ENCODE results near the gene GRIK5. TPM values are rescaled to one million over a fixed set of nuclear protein-coding genes. Genes with fewer than 3 reads are reported as not detected.
A peak's percentile ranks its signal among the peaks of the same experiment; 100 is the strongest.

The GRIK5 gene
- total RNA-seq, 1 donor from 2014 or later: 3.8 TPM

DNA sequence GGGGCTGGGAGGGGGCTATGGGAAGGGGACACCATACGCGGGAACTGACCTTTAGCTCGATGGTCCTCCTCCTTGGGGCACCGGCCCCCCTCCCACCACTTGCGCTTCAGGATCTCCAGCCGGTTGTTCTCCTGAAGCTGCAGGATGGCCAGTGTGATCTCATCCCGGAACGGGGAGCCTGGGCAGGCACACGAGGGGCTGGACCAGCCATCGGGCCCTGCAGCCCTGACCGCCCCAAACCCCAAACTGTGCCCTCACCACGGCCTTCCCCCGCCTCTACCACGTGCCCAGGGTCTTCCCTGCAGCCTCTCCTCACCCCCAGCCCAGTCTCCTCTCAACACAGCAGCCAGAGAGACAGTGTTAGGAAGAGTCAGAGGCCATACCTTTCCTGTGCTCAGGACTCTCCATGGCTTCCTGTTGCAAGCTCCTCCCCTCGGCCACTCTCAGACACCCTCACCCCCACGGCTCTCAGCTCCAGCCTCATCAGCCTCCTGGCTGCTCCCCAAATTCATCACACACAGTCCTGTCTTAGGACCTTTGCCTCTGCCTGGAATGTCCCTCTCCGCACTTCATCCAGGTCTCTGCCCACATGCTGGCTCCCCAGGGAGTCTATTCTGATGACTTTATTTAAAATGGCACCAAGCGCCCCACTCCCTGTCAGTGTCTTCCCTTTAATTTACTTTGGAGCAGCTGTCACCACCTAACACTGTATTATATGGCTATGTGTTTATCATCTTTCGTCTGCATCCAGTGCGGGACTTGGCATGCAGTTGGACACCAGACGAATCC, 66.3 kb downstream of the GRIK5 start:
- Mint-ChIP-seq H3K9me3 (no peaks in the 10 kb centered on the region), H3K27ac (ENCODE audit: unreplicated experiment) (no peak overlapping the region), H3K4me1 (peaks cover 5% of the 10 kb centered on the region), H3K4me3 (no peak overlapping the region), H3K36me3 (ENCODE audit: low read depth) (no peaks in the 10 kb centered on the region), H3K27me3 (ENCODE audit: low read depth) (peaks cover 55% of the 10 kb centered on the region)
- TF ChIP-seq, protein P1, sequence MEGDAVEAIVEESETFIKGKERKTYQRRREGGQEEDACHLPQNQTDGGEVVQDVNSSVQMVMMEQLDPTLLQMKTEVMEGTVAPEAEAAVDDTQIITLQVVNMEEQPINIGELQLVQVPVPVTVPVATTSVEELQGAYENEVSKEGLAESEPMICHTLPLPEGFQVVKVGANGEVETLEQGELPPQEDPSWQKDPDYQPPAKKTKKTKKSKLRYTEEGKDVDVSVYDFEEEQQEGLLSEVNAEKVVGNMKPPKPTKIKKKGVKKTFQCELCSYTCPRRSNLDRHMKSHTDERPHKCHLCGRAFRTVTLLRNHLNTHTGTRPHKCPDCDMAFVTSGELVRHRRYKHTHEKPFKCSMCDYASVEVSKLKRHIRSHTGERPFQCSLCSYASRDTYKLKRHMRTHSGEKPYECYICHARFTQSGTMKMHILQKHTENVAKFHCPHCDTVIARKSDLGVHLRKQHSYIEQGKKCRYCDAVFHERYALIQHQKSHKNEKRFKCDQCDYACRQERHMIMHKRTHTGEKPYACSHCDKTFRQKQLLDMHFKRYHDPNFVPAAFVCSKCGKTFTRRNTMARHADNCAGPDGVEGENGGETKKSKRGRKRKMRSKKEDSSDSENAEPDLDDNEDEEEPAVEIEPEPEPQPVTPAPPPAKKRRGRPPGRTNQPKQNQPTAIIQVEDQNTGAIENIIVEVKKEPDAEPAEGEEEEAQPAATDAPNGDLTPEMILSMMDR (conservative IDR thresholded peaks at IDR 0.05): no peak
- no peak for DNase-seq (ENCODE audit: low read depth, low spot score)

DNA sequence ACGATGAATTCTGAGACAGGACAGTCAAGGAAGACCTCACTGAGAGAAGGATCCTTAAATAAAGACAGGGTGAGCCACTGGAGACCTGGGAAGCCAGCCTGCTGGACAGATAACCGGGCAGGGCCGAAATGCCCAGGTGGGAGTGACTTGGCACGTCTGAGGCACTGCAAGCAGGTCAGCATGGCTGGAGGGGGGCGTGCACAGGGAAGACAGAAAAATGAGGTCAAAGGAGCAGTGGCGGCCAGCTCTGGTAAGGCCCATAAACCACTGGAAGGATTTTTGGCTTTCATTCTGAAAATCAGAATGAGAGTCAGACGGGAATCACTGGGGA, 70.2 kb downstream of the GRIK5 start:
- no peak for DNase-seq (ENCODE audit: low read depth, low spot score)
- Mint-ChIP-seq H3K36me3 (ENCODE audit: low read depth) (no peaks in the 10 kb centered on the region), H3K4me1 (peaks cover 32% of the 10 kb centered on the region), H3K9me3 (no peaks in the 10 kb centered on the region), H3K27me3 (ENCODE audit: low read depth) (peaks cover 85% of the 10 kb centered on the region), H3K4me3 (no peak overlapping the region), H3K27ac (ENCODE audit: unreplicated experiment) (no peak overlapping the region)
- TF ChIP-seq, protein P1 (conservative IDR thresholded peaks at IDR 0.05): no peak

DNA sequence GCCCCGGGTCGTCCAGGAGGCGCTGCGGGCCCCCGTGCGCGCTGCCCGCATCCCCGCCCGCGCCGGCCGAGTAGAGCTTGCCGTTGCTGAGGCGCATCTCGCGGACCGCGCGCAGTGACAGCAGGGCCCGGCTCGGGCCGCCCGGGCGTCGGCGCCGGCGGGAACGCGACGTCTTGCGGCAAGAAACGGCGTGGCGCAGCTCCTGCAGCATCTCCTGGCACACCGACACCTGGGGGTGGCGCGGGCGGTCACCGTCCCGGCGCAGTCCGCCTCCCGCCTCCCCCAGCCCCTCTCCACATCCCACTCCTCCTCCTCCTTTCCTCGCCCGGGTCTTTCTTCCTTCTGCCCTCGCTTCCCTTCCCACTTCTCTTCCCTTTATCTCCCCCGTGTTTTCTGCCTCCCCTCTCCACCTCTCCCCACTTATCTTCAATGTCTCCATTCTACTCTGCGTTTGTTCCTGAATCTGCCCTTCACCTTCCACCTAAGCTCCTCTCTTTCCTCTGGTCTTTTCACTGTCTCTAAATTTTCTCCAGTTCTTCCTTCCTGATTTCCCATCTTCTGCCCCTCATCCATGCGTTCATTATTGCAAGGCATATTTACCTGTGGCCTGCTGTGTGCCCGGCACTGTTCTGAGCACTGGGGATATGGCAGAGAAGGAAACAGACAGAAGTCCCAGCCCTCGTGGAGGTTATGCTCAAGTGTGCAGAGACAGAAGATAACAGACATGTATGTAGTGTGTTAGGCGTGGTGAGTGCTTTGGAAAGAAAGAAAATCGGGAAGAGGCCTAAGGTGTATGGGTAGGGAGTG, 70.7 kb downstream of the GRIK5 start:
- Mint-ChIP-seq H3K27ac (ENCODE audit: unreplicated experiment) (no peak overlapping the region), H3K27me3 (ENCODE audit: low read depth) (peaks cover 87% of the 10 kb centered on the region), H3K4me1 (peaks cover 35% of the 10 kb centered on the region), H3K36me3 (ENCODE audit: low read depth) (no peaks in the 10 kb centered on the region), H3K9me3 (no peaks in the 10 kb centered on the region), H3K4me3 (peak overlapping the region; percentile 19)
- DNase-seq (ENCODE audit: low read depth, low spot score): no peak
- TF ChIP-seq, protein P1 (conservative IDR thresholded peaks at IDR 0.05): no peak

DNA sequence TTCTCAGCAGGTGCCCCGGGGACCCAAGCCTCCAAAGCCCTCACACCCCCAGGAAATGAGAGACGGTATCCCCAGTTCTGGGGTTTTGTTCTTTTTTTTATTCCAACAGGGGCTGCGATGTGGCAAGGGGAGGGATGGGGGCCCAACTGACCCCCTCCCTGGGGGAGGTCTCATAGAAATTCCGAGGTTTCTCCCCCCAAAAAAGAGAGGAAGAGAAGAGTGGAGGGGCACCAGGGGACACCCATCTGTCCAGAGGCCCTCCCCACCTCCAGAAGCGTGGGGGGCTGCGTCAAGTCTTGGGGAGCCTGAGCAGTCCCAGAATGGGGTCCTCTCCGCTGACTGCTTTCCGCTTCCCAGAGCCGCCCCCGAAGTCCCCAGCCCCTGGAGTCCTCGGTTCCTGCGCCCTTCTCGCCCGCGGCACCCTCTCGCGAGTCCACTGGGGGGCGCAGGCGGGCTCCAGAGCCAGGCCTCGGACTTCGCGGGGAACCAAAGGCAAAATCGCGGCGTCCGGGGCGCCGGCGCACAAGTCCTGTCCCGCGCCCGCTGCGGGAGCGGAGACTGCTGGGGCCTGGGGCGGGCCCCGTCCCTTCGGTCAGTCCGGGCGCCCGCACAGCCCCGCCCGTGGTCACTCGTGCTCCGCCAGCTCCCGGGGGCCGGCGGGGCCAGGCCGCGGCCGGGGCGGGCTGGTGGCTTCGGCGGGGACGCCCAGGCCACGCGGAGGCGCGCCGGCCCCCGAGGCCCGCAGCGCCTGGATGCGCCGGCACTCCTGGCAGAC, 71.6 kb downstream of the GRIK5 start:
- DNase-seq (ENCODE audit: low read depth, low spot score): peak; percentile 72
- Mint-ChIP-seq H3K27me3 (ENCODE audit: low read depth) (peaks cover 82% of the 10 kb centered on the region), H3K27ac (ENCODE audit: unreplicated experiment) (no peak overlapping the region), H3K4me1 (peaks cover 38% of the 10 kb centered on the region), H3K36me3 (ENCODE audit: low read depth) (no peaks in the 10 kb centered on the region), H3K4me3 (no peak overlapping the region), H3K9me3 (no peaks in the 10 kb centered on the region)
- TF ChIP-seq, protein P1 (conservative IDR thresholded peaks at IDR 0.05): peak; percentile 71

DNA sequence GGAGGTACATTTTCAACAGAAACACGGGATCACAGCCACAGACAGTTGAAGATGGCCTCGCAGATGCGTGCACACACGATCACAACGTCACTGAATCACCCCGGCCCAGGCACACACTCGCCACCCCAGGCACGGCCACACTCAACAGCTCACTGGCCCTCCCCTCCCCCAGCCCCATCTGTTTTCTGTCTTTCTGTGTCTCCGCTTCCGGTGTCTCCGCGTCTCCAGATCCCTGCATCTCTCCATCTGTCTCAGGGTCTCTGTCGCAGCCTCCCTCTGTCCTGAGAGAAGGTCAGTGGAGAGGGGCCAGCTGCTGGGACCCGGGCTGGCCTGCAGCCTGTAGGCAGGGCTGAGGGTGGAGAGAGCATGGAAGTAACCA, 72.2 kb downstream of the GRIK5 start:
- Mint-ChIP-seq H3K4me1 (peaks cover 41% of the 10 kb centered on the region), H3K9me3 (no peaks in the 10 kb centered on the region), H3K27me3 (ENCODE audit: low read depth) (peaks cover 84% of the 10 kb centered on the region), H3K4me3 (peak overlapping the region; percentile 41), H3K36me3 (ENCODE audit: low read depth) (no peaks in the 10 kb centered on the region), H3K27ac (ENCODE audit: unreplicated experiment) (no peak overlapping the region)
- TF ChIP-seq, protein P1 (conservative IDR thresholded peaks at IDR 0.05): no peak
- DNase-seq (ENCODE audit: low read depth, low spot score): no peak

All from neural crest cell (in vitro differentiated cells).